H1 (cell line): ENCODE data around the gene ARL5C. TPM values are rescaled to one million over a fixed set of nuclear protein-coding genes. Genes with fewer than 3 reads are reported as not detected.

Source experiments
- CTCF ChIA-PET: fragments of 300-600 bp; sonication (Branson Sonifier 250); formaldehyde crosslinking; loops from one replicate; lab custom pipeline; 2021; ENCODE audit not compliant: partially characterized antibody; lab: Charles Lee
- POLR2A ChIA-PET: fragments of 300-600 bp; sonication (Branson Sonifier 250); formaldehyde crosslinking; loops from one replicate; lab custom pipeline; 2021; ENCODE audit warnings: inconsistent platforms; ENCODE audit not compliant: partially characterized antibody; lab: Charles Lee
- DNase-seq, 2 experiments: peaks; one replicate each; pipeline versions ENCODE4 v3.0.0 to v3.0.0-alpha.2; 2010 to 2022; ENCODE audit warnings: low spot score in 2 of 2, low read depth in 1 of 2, mixed read lengths in 1 of 2
- FAIRE-seq: peaks from 2 replicates; lab custom pipeline; 2011; peaks lifted over from hg19 to GRCh38; lab: Jason Lieb, UNC
- H2AFZ ChIP-seq: 2 replicates; pipeline ENCODE4 v1.8.1; 2012; ENCODE audit warnings: low read length, inconsistent platforms
- H2AK5ac ChIP-seq: 2 replicates; pipeline ENCODE4 v1.6.1; 2013; ENCODE audit warnings: low read depth, low read length
- H2BK120ac ChIP-seq: replicated peaks from 2 replicates; pipeline ENCODE3; 2013; ENCODE audit warnings: low read depth, low read length, inconsistent platforms
- H2BK12ac ChIP-seq: 2 replicates; pipeline ENCODE4 v1.6.1; 2013; ENCODE audit warnings: low read depth, low read length
- H2BK15ac ChIP-seq: 2 replicates; pipeline ENCODE4 v1.6.1; 2013; ENCODE audit warnings: low read length
- H2BK20ac ChIP-seq: 2 replicates; pipeline ENCODE4 v1.6.1; 2013; ENCODE audit warnings: low read length
- H2BK5ac ChIP-seq: 2 replicates; pipeline ENCODE4 v1.6.1; 2013; ENCODE audit warnings: low read depth, low read length
- H3K14ac ChIP-seq: 2 replicates; pipeline ENCODE4 v1.6.1; 2013; ENCODE audit warnings: inconsistent platforms; ENCODE audit not compliant: insufficient read length
- H3K18ac ChIP-seq: 2 replicates; pipeline ENCODE4 v1.6.1; 2013; ENCODE audit warnings: low read length; ENCODE audit errors: extremely low read depth
- H3K23ac ChIP-seq: 2 replicates; pipeline ENCODE4 v1.6.1; 2013; ENCODE audit warnings: inconsistent platforms; ENCODE audit not compliant: insufficient read length
- H3K23me2 ChIP-seq: 2 replicates; pipeline ENCODE4 v1.6.1; 2013; ENCODE audit warnings: low read depth, low read length
- H3K27ac ChIP-seq: 2 replicates; pipeline ENCODE4 v1.6.1; 2011; ENCODE audit warnings: low read depth, low read length, inconsistent platforms
- H3K27me3 ChIP-seq, 4 experiments: replicated peaks in 1 of 4; 1 replicate in 1 of 4; 2 replicates in 3 of 4; pipeline versions ENCODE4 v1.6.1 to v1.8.1; 2011 to 2013; ENCODE audit warnings: low read length in 3 of 4, mild to moderate bottlenecking in 3 of 4, inconsistent platforms in 2 of 4, mixed read lengths in 2 of 4, moderate library complexity in 1 of 4; ENCODE audit not compliant: control insufficient read depth in 3 of 4, insufficient read depth in 3 of 4; ENCODE audit errors: extremely low read depth in 1 of 4
- H3K36me3 ChIP-seq, 4 experiments: 2 replicates each; pipeline versions ENCODE4 v1.6.1 to v1.8.1; 2011 to 2013; ENCODE audit warnings: mild to moderate bottlenecking in 4 of 4, low read length in 3 of 4, moderate library complexity in 2 of 4, control low read depth in 1 of 4, inconsistent platforms in 1 of 4; ENCODE audit not compliant: insufficient read depth in 4 of 4, control insufficient read depth in 2 of 4
- H3K4ac ChIP-seq: replicated peaks from 2 replicates; pipeline ENCODE3; 2013; ENCODE audit warnings: low read length, low read depth, mixed read lengths, inconsistent platforms; ENCODE audit not compliant: insufficient read length
- H3K4me1 ChIP-seq, 4 experiments: replicated peaks in 1 of 4; 1 replicate in 1 of 4; 2 replicates in 3 of 4; pipeline versions ENCODE4 v1.6.1 to v1.8.1; 2011 to 2013; ENCODE audit warnings: low read length in 3 of 4, inconsistent platforms in 2 of 4, mixed read lengths in 1 of 4; ENCODE audit not compliant: insufficient read depth in 4 of 4, control insufficient read depth in 3 of 4
- H3K4me2 ChIP-seq, 2 experiments: 2 replicates each; pipeline versions ENCODE4 v1.6.1 to v1.8.1; 2011 to 2013; ENCODE audit warnings: low read depth in 2 of 2, low read length in 2 of 2, control low read depth in 1 of 2, inconsistent platforms in 1 of 2, mild to moderate bottlenecking in 1 of 2; ENCODE audit not compliant: insufficient read depth in 1 of 2
- H3K4me3 ChIP-seq, 4 experiments: fragments of 200-600, 300-600 bp in 1 of 4; sonication (generic), shearing (Covaris generic), sonication (Bioruptor Twin) in 1 of 4; 2 replicates each; pipeline versions ENCODE4 v1.5.1 to v1.8.1; 2011 to 2016; ENCODE audit warnings: low read length in 4 of 4, low read depth in 3 of 4, control low read depth in 2 of 4, inconsistent platforms in 2 of 4, mild to moderate bottlenecking in 2 of 4, mixed read lengths in 1 of 4, moderate library complexity in 1 of 4; ENCODE audit not compliant: insufficient read depth in 2 of 4; ENCODE audit errors: extremely low read depth in 1 of 4
- H3K56ac ChIP-seq: replicated peaks from 2 replicates; pipeline ENCODE3; 2013; ENCODE audit warnings: low read depth, mild to moderate bottlenecking, mixed read lengths, low read length, inconsistent platforms; ENCODE audit not compliant: insufficient read length
- H3K79me1 ChIP-seq: 2 replicates; pipeline ENCODE4 v1.6.1; 2013; ENCODE audit warnings: low read depth, low read length, control low read depth
- H3K79me2 ChIP-seq, 2 experiments: 2 replicates each; pipeline versions ENCODE4 v1.6.1 to v1.8.1; 2012 to 2013; ENCODE audit warnings: low read length in 2 of 2, mild to moderate bottlenecking in 2 of 2, inconsistent platforms in 1 of 2; ENCODE audit not compliant: insufficient read depth in 2 of 2, control insufficient read depth in 1 of 2
- H3K9ac ChIP-seq, 4 experiments: replicated peaks in 1 of 4; 1 replicate in 1 of 4; 2 replicates in 3 of 4; pipeline versions ENCODE4 v1.6.1 to v1.8.1; 2011 to 2013; ENCODE audit warnings: low read depth in 3 of 4, low read length in 3 of 4, control low read depth in 2 of 4, mild to moderate bottlenecking in 2 of 4, moderate library complexity in 2 of 4, inconsistent platforms in 1 of 4; ENCODE audit errors: extremely low read depth in 1 of 4
- H3K9me3 ChIP-seq, 2 experiments: 2 replicates each; pipeline versions ENCODE4 v1.6.1 to v1.8.1; 2012 to 2013; ENCODE audit warnings: mild to moderate bottlenecking in 2 of 2, moderate library complexity in 2 of 2, control low read depth in 1 of 2, inconsistent platforms in 1 of 2, low read depth in 1 of 2, low read length in 1 of 2, mixed read lengths in 1 of 2; ENCODE audit not compliant: insufficient read depth in 2 of 2
- H4K20me1 ChIP-seq, 2 experiments: replicated peaks in 1 of 2; 2 replicates each; pipeline versions ENCODE3 to v1.8.1; 2011 to 2013; ENCODE audit warnings: inconsistent platforms in 2 of 2, low read length in 2 of 2, mild to moderate bottlenecking in 1 of 2; ENCODE audit not compliant: insufficient read depth in 2 of 2, control insufficient read depth in 1 of 2
- H4K5ac ChIP-seq: 2 replicates; pipeline ENCODE4 v1.6.1; 2013; ENCODE audit warnings: low read length, low read depth, mixed read lengths, inconsistent platforms; ENCODE audit not compliant: insufficient read length
- H4K8ac ChIP-seq: 2 replicates; pipeline ENCODE4 v1.8.0; 2013; ENCODE audit warnings: mild to moderate bottlenecking, moderate library complexity, low read length, inconsistent platforms; ENCODE audit not compliant: insufficient read depth; ENCODE audit errors: extremely low read depth
- H4K91ac ChIP-seq: replicated peaks from 2 replicates; pipeline ENCODE3; 2013; ENCODE audit warnings: low read length, mixed read lengths, inconsistent platforms; ENCODE audit not compliant: insufficient read length
- BRCA1 ChIP-seq: IDR thresholded peaks from 2 replicates; pipeline ENCODE4 v1.6.1; 2012; ENCODE audit warnings: low read depth, low read length, improper control_type of control experiment
- CREB1 ChIP-seq: IDR thresholded peaks from 2 replicates; pipeline ENCODE4 v1.6.1; 2012; ENCODE audit warnings: inconsistent platforms
- EGR1 ChIP-seq: IDR thresholded peaks from 2 replicates; pipeline ENCODE4 v1.6.1; 2011; ENCODE audit warnings: low read depth, low read length, borderline replicate concordance
- HDAC6 ChIP-seq: IDR thresholded peaks from one replicate; pipeline ENCODE4 v1.7.1; 2012; ENCODE audit warnings: low read depth, mild to moderate bottlenecking, inconsistent platforms, low read length, moderate library complexity
- POLR2A ChIP-seq, 2 experiments: IDR thresholded peaks; 1 replicate in 1 of 2; 2 replicates in 1 of 2; pipeline ENCODE4 v1.6.1; 2011; ENCODE audit warnings: low read depth in 2 of 2, low read length in 2 of 2, mild to moderate bottlenecking in 2 of 2; ENCODE audit errors: control extremely low read depth in 1 of 2
- RNF2 ChIP-seq: fragments of 200-900, 300-1000 bp; sonication (generic); IDR thresholded peaks from 2 replicates; pipeline ENCODE4 v1.7.1; 2016; ENCODE audit warnings: borderline replicate concordance, low read depth, mild to moderate bottlenecking, antibody characterized with exemption, low read length; ENCODE audit not compliant: poor library complexity, severe bottlenecking; ENCODE audit errors: missing control alignments
- SIRT6 ChIP-seq: IDR thresholded peaks from one replicate; pipeline ENCODE4 v1.7.1; 2012; ENCODE audit warnings: low read length, inconsistent platforms
- SP1 ChIP-seq: IDR thresholded peaks from 2 replicates; pipeline ENCODE4 v1.6.1; 2011; ENCODE audit warnings: low read depth, low read length
- SUZ12 ChIP-seq: fragments of 200-600 bp; sonication (generic); IDR thresholded peaks from 2 replicates; pipeline ENCODE4 v1.6.1; 2012; ENCODE audit warnings: mild to moderate bottlenecking, inconsistent platforms, low read length, moderate library complexity, mixed read lengths
- TCF12 ChIP-seq: IDR thresholded peaks from 2 replicates; pipeline ENCODE4 v1.6.1; 2011; ENCODE audit warnings: low read depth, mild to moderate bottlenecking, low read length
- TEAD4 ChIP-seq: IDR thresholded peaks from 2 replicates; pipeline ENCODE4 v1.6.1; 2012; ENCODE audit warnings: low read depth, low read length, inconsistent platforms, mixed read lengths
- YY1 ChIP-seq: IDR thresholded peaks from 2 replicates; pipeline ENCODE4 v1.6.1; 2011; ENCODE audit warnings: low read depth, mild to moderate bottlenecking, low read length
- ZNF274 ChIP-seq: IDR thresholded peaks from 2 replicates; pipeline ENCODE4 v1.7.0; 2012; ENCODE audit warnings: low read length, borderline replicate concordance; ENCODE audit errors: extremely low read depth
- WGBS, 2 experiments: shearing (Covaris generic) in 1 of 2; methylation state at CpG; one replicate each; pipeline versions ENCODE4 v1.1.6 to v1.1.7; 2013 to 2015; ENCODE audit warnings: low lambda C conversion rate in 2 of 2, mixed read lengths in 2 of 2, inconsistent platforms in 1 of 2, low coverage in 1 of 2, missing lambda C conversion rate in 1 of 2; ENCODE audit not compliant: insufficient replicate concordance in 2 of 2, insufficient coverage in 1 of 2, insufficient read length in 1 of 2; ENCODE audit errors: extremely low coverage in 1 of 2, missing lambda C conversion rate in 1 of 2; 5-methylcytosine and 5-hydroxymethylcytosine counted together
- polyA plus RNA-seq, 7 experiments: library from polyadenylated mRNA; depleted of rRNA in 3 of 7; stranded (reverse) in 5 of 7; unstranded in 2 of 7; fragments of >200 nt in 5 of 7; fragments of 200-250 nt in 2 of 7; gene quantifications; 1 replicate in 5 of 7; 2 replicates in 1 of 7; 4 replicates in 1 of 7; pipeline versions ENCODE4 v1.2.1 to v1.2.3, GENCODE V29; 2011 to 2013; ENCODE audit warnings: missing spikeins in 2 of 7, mixed read lengths in 2 of 7
- total RNA-seq: library from RNA; stranded (reverse); fragmentation: NEBNext Ultra II Directional; extraction: Animal tissue kit (Norgen Biotek cat#: 25700); gene quantifications from 2 replicates; pipeline ENCODE4 v1.2.1, GENCODE V29; 2021
- TF ChIP-seq, protein P1 (sequence below): IDR thresholded peaks from 2 replicates; pipeline ENCODE4 v1.6.1; 2011; ENCODE audit warnings: low read length, improper control_type of control experiment

ARL5C gene
- total and polyA plus RNA-seq, 2 of the 8 experiments (the other 6 are each of a cell fraction or from before 2014, with no cell fraction given): not detected

DNA sequence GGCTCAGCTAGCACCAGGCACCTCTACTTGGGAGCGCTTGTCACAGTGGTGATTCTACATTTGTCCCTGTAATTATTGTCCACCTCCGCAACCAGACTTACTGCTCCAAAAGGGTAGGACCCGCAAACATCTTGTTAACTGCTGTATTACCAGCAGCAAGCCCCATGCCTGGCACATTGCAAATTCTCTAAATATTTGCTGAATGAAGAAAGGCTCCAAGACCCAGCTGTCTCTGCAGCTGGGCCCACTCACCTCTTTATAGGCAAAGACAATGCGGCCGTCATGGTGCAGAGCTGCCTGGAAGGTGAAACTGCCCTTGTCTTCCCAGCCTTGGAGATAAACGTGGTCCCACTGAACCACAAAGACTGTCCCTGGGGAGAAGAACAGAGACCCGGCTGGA is 58.8 kb downstream of the ARL5C start:
- no peak overlapping the region for H4K91ac ChIP-seq
- H3K36me3 ChIP-seq: no peaks in the 10 kb centered on the region
- H2BK12ac ChIP-seq: no peak overlapping the region
- H3K23ac ChIP-seq: no peak overlapping the region
- H3K27ac ChIP-seq: no peak overlapping the region
- H3K9me3 ChIP-seq: no peaks in the 10 kb centered on the region
- ChIA-PET CTCF (interaction anchor here (0.9 to 1.7 kb wide), 4 partner anchors 37 to 124 kb away, joined by 3 to 5 read pairs (median 4); no protein-coding TSS in a partner anchor), POLR2A (no interaction called here)
- no peaks in the 10 kb centered on the region for H3K79me1 ChIP-seq
- H3K56ac ChIP-seq: no peak overlapping the region
- WGBS, 2 experiments: 92% methylated on average over 7 of the region's 7 CpGs; no CpG with 5 or more reads in 1 of the 2 experiments
- no peak overlapping the region for H3K18ac ChIP-seq
- H2BK15ac ChIP-seq: no peak overlapping the region
- H3K23me2 ChIP-seq: no peaks in the 10 kb centered on the region
- no peak overlapping the region for H2AK5ac ChIP-seq
- H4K5ac ChIP-seq: no peak overlapping the region
- H3K4me2 ChIP-seq: no peak overlapping the region
- H3K4me1 ChIP-seq: peaks cover 0 to 2% (median 0%) of the 10 kb centered on the region in 4 experiments; a peak in 1 of 7 replicates
- H3K27me3 ChIP-seq: no peaks in the 10 kb centered on the region
- H2BK120ac ChIP-seq: no peak overlapping the region
- no peak overlapping the region for H2BK5ac ChIP-seq
- no peak overlapping the region for H4K8ac ChIP-seq
- no peak overlapping the region for H3K4ac ChIP-seq
- FAIRE-seq (no peak), DNase-seq (no peak)
- no peak overlapping the region for H3K9ac ChIP-seq
- no peak overlapping the region for H2AFZ ChIP-seq
- no peak overlapping the region for H3K4me3 ChIP-seq
- H4K20me1 ChIP-seq: no peaks in the 10 kb centered on the region
- no peak overlapping the region for H3K14ac ChIP-seq
- H2BK20ac ChIP-seq: no peak overlapping the region
- H3K79me2 ChIP-seq: no peaks in the 10 kb centered on the region
- TF ChIP-seq ZNF274 (no peak), BRCA1 (no peak), TEAD4 (no peak), POLR2A (IDR thresholded peaks at IDR 0.05; ENCODE audit: control extremely low read depth in 1 of 2, low read depth in 2 of 2, low read length in 2 of 2) (no peak), TCF12 (no peak), HDAC6 (no peak), SP1 (no peak), SIRT6 (no peak), YY1 (no peak), RNF2 (no peak), SUZ12 (no peak), CREB1 (no peak), EGR1 (no peak)
- TF ChIP-seq, protein P1, sequence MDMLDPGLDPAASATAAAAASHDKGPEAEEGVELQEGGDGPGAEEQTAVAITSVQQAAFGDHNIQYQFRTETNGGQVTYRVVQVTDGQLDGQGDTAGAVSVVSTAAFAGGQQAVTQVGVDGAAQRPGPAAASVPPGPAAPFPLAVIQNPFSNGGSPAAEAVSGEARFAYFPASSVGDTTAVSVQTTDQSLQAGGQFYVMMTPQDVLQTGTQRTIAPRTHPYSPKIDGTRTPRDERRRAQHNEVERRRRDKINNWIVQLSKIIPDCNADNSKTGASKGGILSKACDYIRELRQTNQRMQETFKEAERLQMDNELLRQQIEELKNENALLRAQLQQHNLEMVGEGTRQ: no peak
